ENCODE results near the gene ADA. TPM values are rescaled to one million over a fixed set of nuclear protein-coding genes. Genes with fewer than 3 reads are reported as not detected.

ADA gene
- total and polyA plus RNA-seq, 2 of the 4 experiments (the other 2 are of a cell fraction): 8.1 to 11.0 TPM

GRCh38 chr20:44622501-44623270 is 28.8 kb downstream of the ADA start:
- no TSS peak for BruUV-seq (replicated peaks)

More at GRCh38 chr20:44622501-44623270, 28.8 kb downstream of the ADA start:
- Histone ChIP-seq H3K18ac (ENCODE audit: low read depth, low read length) (no peak overlapping the region), H3K36me3 (ENCODE audit: control insufficient read depth, insufficient read depth, low read length) (peaks cover 22% of the 10 kb centered on the region), H3K79me1 (ENCODE audit: low read depth in 1 of 2, low read length in 2 of 2) (no peaks in the 10 kb centered on the region), H3K27me3 (ENCODE audit: control insufficient read depth, insufficient read depth, low read length) (no peaks in the 10 kb centered on the region), H4K5ac (ENCODE audit: low read depth, low read length) (no peak overlapping the region), H4K91ac (ENCODE audit: insufficient read depth, low read depth, low read length) (no peak overlapping the region), H2BK15ac (ENCODE audit: low read depth, low read length) (no peak overlapping the region), H3K56ac (ENCODE audit: extremely low read depth, insufficient read depth, low read length) (no peak overlapping the region), H2AK9ac (replicated peaks; ENCODE audit: low read depth, low read length, poor library complexity) (no peak overlapping the region), H3K4me3 (ENCODE audit: insufficient read depth, low read depth, low read length) (no peak overlapping the region), H2AFZ (replicated peaks; ENCODE audit: low read length, poor library complexity) (no peak overlapping the region), H3K27ac (ENCODE audit: insufficient read depth, low read length) (no peak overlapping the region), H4K20me1 (ENCODE audit: insufficient read depth, low read length) (no peaks in the 10 kb centered on the region), H4K8ac (ENCODE audit: low read depth in 2 of 2, low read length in 2 of 2) (no peak overlapping the region), H3K9me3 (ENCODE audit: control insufficient read depth, insufficient read depth, low read length) (peaks cover 7% of the 10 kb centered on the region), H3K9me1 (ENCODE audit: insufficient read depth, low read length) (no peaks in the 10 kb centered on the region; the same call in 1 of the 2 replicates), H2BK5ac (ENCODE audit: low read depth, low read length, poor library complexity, severe bottlenecking) (no peak overlapping the region), H2BK20ac (ENCODE audit: low read depth, low read length) (no peak overlapping the region), H2AK5ac (ENCODE audit: low read depth, low read length) (no peak overlapping the region), H3K23ac (ENCODE audit: low read depth, low read length) (no peak overlapping the region), H2BK120ac (ENCODE audit: low read depth, low read length) (no peak overlapping the region), H3K4ac (ENCODE audit: low read depth, low read length) (no peak overlapping the region), H3K4me2 (ENCODE audit: low read depth, low read length) (no peak overlapping the region), H3K14ac (replicated peaks; ENCODE audit: low read depth, low read length) (no peak overlapping the region), H3K4me1 (ENCODE audit: control insufficient read depth, insufficient read depth, low read length) (no peaks in the 10 kb centered on the region), H3K9ac (ENCODE audit: low read depth, low read length) (no peak overlapping the region)
- ChIA-PET POLR2A (ENCODE audit: unreplicated experiment) (no interaction called here), CTCF (no interaction called here)
- no peak for DNase-seq
- ATAC-seq (ENCODE audit: low read depth): no peak
- intact Hi-C loops (cut with micrococcal nuclease): no loop called here
- dilution Hi-C loops (cut with HindIII; ENCODE audit: low sequenced_read_pairs, unreplicated experiment): no loop called here
- in situ Hi-C loops (cut with MboI; ENCODE audit: low sequenced_read_pairs): no loop called here
- WGBS, 2 experiments (ENCODE audit: extremely low coverage in 2 of 2, insufficient read length in 1 of 2): 98% methylated on average over 6 of the region's 19 CpGs; no CpG with 5 or more reads in 1 of the 2 experiments
- TF ChIP-seq NFE2L2 (IDR thresholded peaks at IDR 0.05; ENCODE audit: low read depth, low read length) (no peak), ELK1 (IDR thresholded peaks at IDR 0.05; ENCODE audit: borderline replicate concordance, low read depth, low read length) (no peak), SMC3 (IDR thresholded peaks at IDR 0.05; ENCODE audit: low read depth, low read length) (no peak), MAZ (IDR thresholded peaks at IDR 0.05; ENCODE audit: borderline replicate concordance, low read depth, low read length) (no peak), BHLHE40 (IDR thresholded peaks at IDR 0.05; ENCODE audit: low read depth, low read length) (no peak), CEBPB (IDR thresholded peaks at IDR 0.05; ENCODE audit: low read depth, low read length) (no peak), RFX5 (IDR thresholded peaks at IDR 0.05; ENCODE audit: low read depth, low read length) (no peak)
- TF ChIP-seq, protein P1, sequence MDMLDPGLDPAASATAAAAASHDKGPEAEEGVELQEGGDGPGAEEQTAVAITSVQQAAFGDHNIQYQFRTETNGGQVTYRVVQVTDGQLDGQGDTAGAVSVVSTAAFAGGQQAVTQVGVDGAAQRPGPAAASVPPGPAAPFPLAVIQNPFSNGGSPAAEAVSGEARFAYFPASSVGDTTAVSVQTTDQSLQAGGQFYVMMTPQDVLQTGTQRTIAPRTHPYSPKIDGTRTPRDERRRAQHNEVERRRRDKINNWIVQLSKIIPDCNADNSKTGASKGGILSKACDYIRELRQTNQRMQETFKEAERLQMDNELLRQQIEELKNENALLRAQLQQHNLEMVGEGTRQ (IDR thresholded peaks at IDR 0.05; ENCODE audit: low read depth, low read length): no peak
